CD14-positive monocyte (primary cell): ENCODE results near the gene SETX. TPM values are rescaled to one million over a fixed set of nuclear protein-coding genes. Genes with fewer than 3 reads are reported as not detected.

Experiments used
- DNase-seq, 3 donors: peaks; one replicate each; pipeline ENCODE4 v3.0.0-alpha.2; 2011 to 2022
- H2AFZ ChIP-seq: 2 replicates; pipeline ENCODE4 v1.6.0; 2012; ENCODE audit warnings: mild to moderate bottlenecking, low read depth, low read length, inconsistent platforms; ENCODE audit not compliant: insufficient read depth, poor library complexity, severe bottlenecking
- H3K27ac ChIP-seq, 2 donors: 1 replicate in 1 of 2; 2 replicates in 1 of 2; pipeline ENCODE4 v1.5.1; 2012 to 2013; ENCODE audit warnings: low read length in 2 of 2, control low read depth in 1 of 2, inconsistent platforms in 1 of 2, low read depth in 1 of 2, mild to moderate bottlenecking in 1 of 2
- H3K27me3 ChIP-seq, 2 donors: one replicate each; pipeline versions ENCODE4 v1.6.0 to v1.6.1; 2011 to 2013; ENCODE audit warnings: low read length in 2 of 2; ENCODE audit not compliant: control insufficient read depth in 2 of 2, insufficient read depth in 2 of 2
- H3K36me3 ChIP-seq, 2 donors: replicated peaks in 1 of 2; 1 replicate in 1 of 2; 2 replicates in 1 of 2; pipeline versions ENCODE4 v1.5.1 to v1.6.1; 2012 to 2013; ENCODE audit warnings: low read length in 2 of 2, control low read depth in 1 of 2, inconsistent platforms in 1 of 2, mild to moderate bottlenecking in 1 of 2; ENCODE audit not compliant: insufficient read depth in 2 of 2, control insufficient read depth in 1 of 2
- H3K4me1 ChIP-seq, 2 donors: 1 replicate in 1 of 2; 2 replicates in 1 of 2; pipeline versions ENCODE4 v1.5.1 to v1.6.1; 2012 to 2013; ENCODE audit warnings: low read length in 2 of 2, control low read depth in 1 of 2, inconsistent platforms in 1 of 2, mild to moderate bottlenecking in 1 of 2, moderate library complexity in 1 of 2; ENCODE audit not compliant: insufficient read depth in 2 of 2, control insufficient read depth in 1 of 2
- H3K4me2 ChIP-seq: replicated peaks from 2 replicates; pipeline ENCODE3; 2012; ENCODE audit warnings: low read length, moderate library complexity, mild to moderate bottlenecking; ENCODE audit not compliant: poor library complexity, severe bottlenecking; ENCODE audit errors: extremely low read depth
- H3K4me3 ChIP-seq, 3 experiments: fragments of 200-600 bp in 1 of 3; sonication (generic) in 1 of 3; replicated peaks in 1 of 3; 1 replicate in 2 of 3; 2 replicates in 1 of 3; pipeline ENCODE4 v1.5.1; 2011 to 2013; ENCODE audit warnings: low read length in 3 of 3, mild to moderate bottlenecking in 3 of 3, control low read depth in 2 of 3, low read depth in 2 of 3, inconsistent platforms in 1 of 3, moderate library complexity in 1 of 3
- H3K79me2 ChIP-seq: 2 replicates; pipeline ENCODE4 v1.6.0; 2012; ENCODE audit warnings: mild to moderate bottlenecking, control low read depth, inconsistent platforms, low read length, moderate library complexity; ENCODE audit not compliant: insufficient read depth
- H3K9ac ChIP-seq: 2 replicates; pipeline ENCODE4 v1.6.0; 2017; ENCODE audit warnings: low read length, mild to moderate bottlenecking; ENCODE audit not compliant: insufficient read depth, poor library complexity, severe bottlenecking
- H3K9me3 ChIP-seq, 2 donors: replicated peaks in 1 of 2; 1 replicate in 1 of 2; 2 replicates in 1 of 2; pipeline versions ENCODE4 v1.5.1 to v1.6.1; 2012 to 2013; ENCODE audit warnings: low read length in 2 of 2, control low read depth in 1 of 2; ENCODE audit not compliant: control insufficient read depth in 1 of 2, insufficient read depth in 1 of 2
- H4K20me1 ChIP-seq: 2 replicates; pipeline ENCODE4 v1.6.0; 2012; ENCODE audit warnings: mild to moderate bottlenecking, low read length, control low read depth, moderate library complexity; ENCODE audit not compliant: insufficient read depth
- H3K27ac Mint-ChIP-seq, 7 donors: one replicate each; pipeline ENCODE4 v1.8.0; 2020; ENCODE audit warnings: mild to moderate bottlenecking in 7 of 7, mixed read lengths in 7 of 7, moderate library complexity in 6 of 7, inconsistent platforms in 2 of 7
- H3K27me3 Mint-ChIP-seq, 3 donors: one replicate each; pipeline ENCODE4 v1.8.0; 2021 to 2022; ENCODE audit warnings: low read depth in 3 of 3, mild to moderate bottlenecking in 3 of 3, mixed read lengths in 3 of 3, moderate library complexity in 3 of 3, inconsistent platforms in 1 of 3
- H3K36me3 Mint-ChIP-seq, 2 donors: one replicate each; pipeline ENCODE4 v1.8.0; 2020; ENCODE audit warnings: mixed read lengths in 2 of 2, inconsistent platforms in 1 of 2, mild to moderate bottlenecking in 1 of 2
- H3K4me1 Mint-ChIP-seq: one replicate; pipeline ENCODE4 v1.8.0; 2020; ENCODE audit warnings: mild to moderate bottlenecking, mixed read lengths
- H3K4me3 Mint-ChIP-seq, 2 donors: one replicate each; pipeline ENCODE4 v1.8.0; 2020; ENCODE audit warnings: mild to moderate bottlenecking in 2 of 2, mixed read lengths in 2 of 2, moderate library complexity in 1 of 2
- H3K9me3 Mint-ChIP-seq, 7 donors: one replicate each; pipeline ENCODE4 v1.8.0; 2020 to 2022; ENCODE audit warnings: mixed read lengths in 7 of 7, mild to moderate bottlenecking in 6 of 7, moderate library complexity in 6 of 7, inconsistent platforms in 2 of 7
- CTCF ChIP-seq: fragments of 200-600 bp; IDR thresholded peaks from one replicate; pipeline ENCODE4 v1.8.0; 2022; ENCODE audit warnings: antibody characterized with exemption, mild to moderate bottlenecking
- WGBS: methylation state at CpG from one replicate; pipeline ENCODE4 v1.1.5; 2013; ENCODE audit warnings: missing lambda C conversion rate; ENCODE audit not compliant: insufficient coverage; 5-methylcytosine and 5-hydroxymethylcytosine counted together
- intact Hi-C, 2 donors: fragments of 100-400 bp; cut with micrococcal nuclease; formaldehyde crosslinking; loops; one replicate each; pipeline versions ENCODE4 v1.15.0 to v1.15.1; 2023
- polyA plus RNA-seq, 3 donors: library from polyadenylated mRNA; depleted of rRNA in 1 of 3; unstranded in 2 of 3; stranded (reverse) in 1 of 3; fragments of 300-500 nt in 2 of 3; fragments of >200 nt in 1 of 3; fragmentation: Illumina TruSeq in 2 of 3; gene quantifications; 1 replicate in 2 of 3; 2 replicates in 1 of 3; pipeline ENCODE4 v1.2.3, GENCODE V29; 2012 to 2021

The SETX gene
- polyA plus RNA-seq, 3 donors: 18.4 to 31.7 (median 24.2) TPM

DNA sequence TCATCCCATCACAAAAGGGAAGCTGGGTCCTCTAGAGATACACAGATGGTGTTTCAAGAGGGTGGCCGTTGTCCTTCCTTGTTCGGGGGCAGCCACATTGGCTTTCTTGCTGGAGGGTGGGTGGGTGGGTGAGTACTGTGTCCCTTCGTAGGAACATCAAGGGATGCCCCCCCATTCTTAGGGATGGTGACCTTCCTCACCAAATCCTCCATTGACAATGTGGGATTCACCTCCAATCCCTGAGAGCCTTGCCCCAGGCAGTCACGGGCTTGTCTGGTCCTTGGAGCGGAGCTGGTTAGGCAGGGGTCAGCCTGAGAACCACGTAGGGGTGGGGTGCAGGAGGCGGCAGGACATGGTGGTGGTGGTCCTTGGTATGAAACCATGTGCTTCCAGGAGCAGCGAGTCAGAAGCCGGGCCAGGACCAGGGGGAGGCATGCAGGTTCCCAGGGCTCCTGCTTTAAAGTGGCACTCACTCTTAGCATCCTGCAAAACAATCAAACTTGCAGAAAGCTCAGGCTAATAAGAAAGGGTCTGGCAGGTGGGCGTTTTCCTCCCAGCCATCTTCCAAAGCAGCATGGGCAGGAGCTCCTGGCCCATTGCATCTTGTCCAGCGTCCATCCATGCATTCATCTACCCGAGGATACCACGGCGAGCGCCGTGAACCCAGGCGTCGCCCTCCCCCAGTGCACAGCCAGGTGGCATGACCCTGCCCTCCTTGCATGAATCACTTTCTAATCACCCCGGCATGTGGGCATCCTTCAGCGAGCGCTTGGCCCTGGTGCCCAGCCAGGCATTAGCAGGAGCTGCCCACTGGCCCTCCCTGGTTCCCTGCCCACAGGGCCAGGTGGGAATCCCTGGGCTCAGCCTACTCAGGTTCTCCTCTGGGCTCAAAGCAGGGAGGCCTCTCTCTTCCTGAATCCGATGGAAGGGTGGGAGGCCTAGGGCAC, 116.5 kb downstream of the SETX start:
- H3K27me3 ChIP-seq: peaks cover 0 to 11% of the 10 kb centered on the region in 2 donors
- intact Hi-C loops: no loop called here
- TF ChIP-seq CTCF: no peak
- Mint-ChIP-seq H3K9me3 (peaks cover 0 to 2% (median 0%) of the 10 kb centered on the region in 7 donors), H3K36me3 (no peaks in the 10 kb centered on the region), H3K27me3 (peaks cover 4 to 36% (median 31%) of the 10 kb centered on the region in 3 donors), H3K4me1 (peaks cover 31% of the 10 kb centered on the region), H3K4me3 (no peak overlapping the region), H3K27ac (peak overlapping the region in 1 of 7 donors; percentile 42)
- no peaks in the 10 kb centered on the region for H3K36me3 ChIP-seq
- H4K20me1 ChIP-seq: no peaks in the 10 kb centered on the region
- H3K4me3 ChIP-seq: no peak overlapping the region
- H3K4me1 ChIP-seq: peaks cover 35 to 50% of the 10 kb centered on the region in 2 donors
- H3K4me2 ChIP-seq: no peak overlapping the region
- no peak for DNase-seq
- H3K9me3 ChIP-seq: no peaks in the 10 kb centered on the region
- no peak overlapping the region for H3K27ac ChIP-seq
- no peak overlapping the region for H2AFZ ChIP-seq
- 88% methylated on average over 16 of the region's 22 CpGs for WGBS
- H3K79me2 ChIP-seq: no peaks in the 10 kb centered on the region
- H3K9ac ChIP-seq: no peak overlapping the region

- Mint-ChIP-seq H3K27ac (no peak overlapping the region), H3K36me3 (no peaks in the 10 kb centered on the region), H3K27me3 (peaks cover 8 to 28% (median 27%) of the 10 kb centered on the region in 3 donors), H3K4me1 (peaks cover 25% of the 10 kb centered on the region), H3K4me3 (no peak overlapping the region), H3K9me3 (peaks cover 0 to 2% (median 0%) of the 10 kb centered on the region in 7 donors)
- intact Hi-C loops: loop anchor here in 1 of 2 donors (2.0 kb wide), 1 partner anchor 69 kb away; no protein-coding TSS in a partner anchor
- no peak for TF ChIP-seq CTCF
- Histone ChIP-seq H2AFZ (no peak overlapping the region), H3K4me2 (no peak overlapping the region), H3K4me3 (no peak overlapping the region), H3K9ac (no peak overlapping the region), H3K36me3 (no peaks in the 10 kb centered on the region), H4K20me1 (no peaks in the 10 kb centered on the region), H3K27me3 (peaks cover 0 to 2% of the 10 kb centered on the region in 2 donors), H3K27ac (no peak overlapping the region), H3K9me3 (no peaks in the 10 kb centered on the region), H3K4me1 (peaks cover 30 to 42% of the 10 kb centered on the region in 2 donors), H3K79me2 (no peaks in the 10 kb centered on the region)
- no peak for DNase-seq
- 71% methylated on average over 4 of the region's 9 CpGs for WGBS
These were observed 117.3 kb downstream of the SETX start for GRCh38 chr9:132237481-132237880.
